ENCODE measurements around the gene TMEM140. TPM values are rescaled to one million over a fixed set of nuclear protein-coding genes. Genes with fewer than 3 reads are reported as not detected.

TMEM140 gene
- total and polyA plus RNA-seq, 9 of the 15 experiments (the other 6 are each of a cell fraction or from before 2014, with no cell fraction given): 0.03 to 0.82 (median 0.23) TPM

DNA sequence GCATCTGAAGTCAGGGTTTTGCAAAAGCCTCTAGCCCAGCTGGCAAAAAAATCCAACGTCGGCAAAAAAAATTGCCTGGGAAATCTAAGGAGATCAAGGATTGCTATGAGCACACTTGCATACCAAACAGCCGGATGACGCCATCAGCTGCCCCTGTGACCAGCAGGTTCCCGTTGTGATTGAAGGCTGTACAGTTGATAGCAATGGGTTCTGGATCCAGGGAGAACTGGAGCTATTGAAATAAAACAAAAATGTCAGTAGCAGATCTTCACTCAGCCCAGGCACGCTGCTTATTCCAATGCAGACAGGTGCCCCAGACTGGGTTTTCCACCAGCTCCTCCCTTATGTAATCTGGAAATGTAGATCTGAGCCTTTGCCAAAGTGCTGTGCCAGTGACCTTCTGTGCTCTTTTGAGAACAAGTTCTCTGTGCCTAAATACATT, 41.4 kb downstream of the TMEM140 start:
- FAIRE-seq: no peak
- peaks cover 4% of the 10 kb centered on the region in 2 experiments; a peak in 4 of 5 replicates for H3K4me1 ChIP-seq (replicated peaks in 1 of 2; ENCODE audit: control insufficient read depth in 2 of 2, insufficient read depth in 2 of 2, low read length in 2 of 2)
- POLR2A ChIA-PET: interaction anchor here (0.7 to 1.7 kb wide), 3 partner anchors 16 to 540 kb away, joined by 3 to 6 read pairs (median 3); partner anchors contain the start of gene CYREN
- no peaks in the 10 kb centered on the region for H3K79me2 ChIP-seq (ENCODE audit: control insufficient read depth, insufficient read depth, low read length)
- DNase-seq (ENCODE audit: extremely low read depth in 1 of 4, low spot score in 3 of 4): no peak
- peaks cover 27% of the 10 kb centered on the region; the same call in 2 of the 3 replicates for H3K36me3 ChIP-seq (ENCODE audit: control insufficient read depth, insufficient read depth, low read length)
- TF ChIP-seq, protein P1, sequence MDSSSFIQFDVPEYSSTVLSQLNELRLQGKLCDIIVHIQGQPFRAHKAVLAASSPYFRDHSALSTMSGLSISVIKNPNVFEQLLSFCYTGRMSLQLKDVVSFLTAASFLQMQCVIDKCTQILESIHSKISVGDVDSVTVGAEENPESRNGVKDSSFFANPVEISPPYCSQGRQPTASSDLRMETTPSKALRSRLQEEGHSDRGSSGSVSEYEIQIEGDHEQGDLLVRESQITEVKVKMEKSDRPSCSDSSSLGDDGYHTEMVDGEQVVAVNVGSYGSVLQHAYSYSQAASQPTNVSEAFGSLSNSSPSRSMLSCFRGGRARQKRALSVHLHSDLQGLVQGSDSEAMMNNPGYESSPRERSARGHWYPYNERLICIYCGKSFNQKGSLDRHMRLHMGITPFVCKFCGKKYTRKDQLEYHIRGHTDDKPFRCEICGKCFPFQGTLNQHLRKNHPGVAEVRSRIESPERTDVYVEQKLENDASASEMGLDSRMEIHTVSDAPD (CRISPR knock-in tag; IDR thresholded peaks at IDR 0.05): no peak
- TF ChIP-seq MAFF (IDR thresholded peaks at IDR 0.05; ENCODE audit: low read length): peak; percentile 60
- TF ChIP-seq BCOR (IDR thresholded peaks at IDR 0.05): no peak
- TF ChIP-seq C11orf30 (IDR thresholded peaks at IDR 0.05; ENCODE audit: low read depth): peak; percentile 42; the same call in 1 of the 2 replicates
- peak; percentile 36; the same call in 1 of the 2 replicates for TF ChIP-seq MAFG (tag; conservative IDR thresholded peaks at IDR 0.05)
- peak; percentile 58 for TF ChIP-seq ZNF316 (IDR thresholded peaks at IDR 0.05)
- peak; percentile 63 for TF ChIP-seq MAFK (IDR thresholded peaks at IDR 0.05; ENCODE audit: low read length)
- H3K4me3 ChIP-seq: no peak overlapping the region
- in situ Hi-C loops (cut with MboI): no loop called here
- no peak overlapping the region for H3K4me2 ChIP-seq (ENCODE audit: insufficient read depth, low read length)
- no peak overlapping the region for H3K9ac ChIP-seq (ENCODE audit: insufficient read depth in 1 of 2, low read depth in 2 of 2, low read length in 2 of 2)
- no peak overlapping the region for H2AFZ ChIP-seq (ENCODE audit: low read depth, low read length)
- no peaks in the 10 kb centered on the region for H3K27me3 ChIP-seq (ENCODE audit: control insufficient read depth in 2 of 2, insufficient read depth in 2 of 2, low read length in 2 of 2)
- 72% methylated on average over 6 of the region's 6 CpGs for WGBS (ENCODE audit: insufficient coverage, low coverage, missing lambda C conversion rate)
- no peaks in the 10 kb centered on the region for H3K9me3 ChIP-seq (replicated peaks; ENCODE audit: control insufficient read depth, insufficient read depth, low read depth, low read length)
- no peak for ATAC-seq
- H3K9me1 ChIP-seq (ENCODE audit: control insufficient read depth, insufficient read depth, low read length): peaks cover 3% of the 10 kb centered on the region
- no TSS peak for BruUV-seq (replicated peaks)
- H3K27ac ChIP-seq (ENCODE audit: extremely low read depth, low read depth, low read length): no peak overlapping the region
- CTCF ChIA-PET (ENCODE audit: low intra/inter-chr PET ratio): no interaction called here
- intact Hi-C loops (cut with micrococcal nuclease): no loop called here
- no peaks in the 10 kb centered on the region for H4K20me1 ChIP-seq (replicated peaks; ENCODE audit: control insufficient read depth, insufficient read depth, low read length)

Data from K562 (cell line).